HG03521 (cell line): ENCODE measurements around the gene CDH4.
"Not testable (repeated sequence)": the region's sequence is repeated elsewhere in the genome, so short reads cannot be mapped to it uniquely, and the experiment has no call there.

ENCODE experiments used
- ATAC-seq: cut with Tn5 transposase; IDR thresholded peaks from one replicate; pipeline ENCODE4 v1.9.1; 2021; ENCODE audit warnings: mild to moderate bottlenecking, moderate library complexity; ENCODE audit not compliant: unreplicated experiment

CDH4 gene

DNA sequence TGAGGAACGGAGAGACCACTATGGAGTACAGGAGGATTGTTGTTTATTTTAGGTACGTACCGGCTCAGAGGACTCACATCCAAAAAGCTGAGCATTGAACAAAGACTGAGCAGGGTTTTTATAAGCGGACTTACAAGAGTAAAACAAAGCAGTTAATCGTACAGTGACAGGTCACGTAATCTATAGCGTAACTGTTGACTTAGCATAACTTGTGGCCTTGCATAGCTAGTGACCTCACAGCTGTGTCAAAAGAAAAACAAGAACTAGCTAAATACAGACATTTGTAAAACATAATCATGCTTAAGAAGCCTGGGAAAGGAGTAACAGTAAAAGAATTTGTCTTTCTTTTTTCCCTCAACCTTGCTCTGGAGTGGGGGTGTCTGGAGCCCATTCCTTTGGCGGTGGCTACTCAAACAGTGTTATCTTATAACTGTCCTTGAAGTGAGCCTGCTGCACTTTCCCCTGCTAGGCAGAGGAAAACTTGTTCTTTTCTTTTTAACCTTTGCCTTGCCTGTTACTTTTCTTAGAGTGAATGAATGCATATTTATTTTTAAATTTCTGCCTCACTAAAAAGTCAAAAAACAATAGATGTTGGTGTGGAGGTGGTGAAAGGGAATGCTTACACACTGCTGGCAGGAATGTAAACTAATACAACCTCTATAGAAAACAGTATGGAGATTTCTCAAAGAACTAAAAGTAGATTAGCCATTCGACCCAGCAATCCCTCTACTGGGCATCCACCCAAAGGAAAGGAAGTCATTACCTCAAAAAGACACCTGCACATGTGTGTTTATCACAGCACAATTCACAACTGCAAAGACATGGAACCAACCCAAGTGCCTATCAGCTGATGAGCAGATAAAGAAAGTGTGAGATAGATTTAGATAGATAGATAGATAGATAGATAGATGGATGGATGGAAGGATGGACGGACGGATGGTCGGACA, 704.6 kb downstream of the CDH4 start:
- no peak for ATAC-seq

DNA sequence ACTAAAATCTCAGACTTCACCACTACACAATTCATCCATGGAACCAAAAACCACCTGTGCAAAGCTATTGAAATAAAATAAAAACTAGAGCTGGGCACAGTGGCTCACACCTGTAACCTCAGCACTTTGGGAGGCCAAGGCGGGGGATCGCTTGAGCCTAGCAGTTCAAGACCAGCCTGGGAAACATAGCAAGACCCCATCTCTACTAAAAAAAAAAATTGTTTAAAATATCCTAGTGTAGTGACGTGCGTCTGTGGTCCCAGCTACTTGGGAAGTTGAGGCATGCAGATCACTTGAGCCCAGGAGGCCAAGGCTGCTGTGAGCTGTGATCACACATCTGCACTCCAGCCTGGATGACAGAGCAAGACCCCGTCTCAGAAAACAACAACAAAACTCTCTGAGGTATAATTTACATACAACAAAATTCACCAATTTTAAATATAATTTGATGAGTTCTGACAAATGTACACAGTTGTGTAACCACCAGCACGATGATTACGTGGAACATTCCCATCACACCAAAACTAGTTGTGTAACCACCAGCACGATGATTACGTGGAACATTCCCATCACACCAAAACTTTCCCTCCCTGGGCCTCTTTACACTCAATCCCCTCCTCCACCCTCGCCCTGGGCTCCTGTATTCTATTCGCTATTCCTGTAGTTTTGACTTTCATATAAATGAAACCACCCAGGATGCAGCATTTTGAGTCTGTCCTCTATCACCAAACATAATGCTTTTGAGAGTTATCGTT, 706.1 kb downstream of the CDH4 start:
- no peak for ATAC-seq

DNA sequence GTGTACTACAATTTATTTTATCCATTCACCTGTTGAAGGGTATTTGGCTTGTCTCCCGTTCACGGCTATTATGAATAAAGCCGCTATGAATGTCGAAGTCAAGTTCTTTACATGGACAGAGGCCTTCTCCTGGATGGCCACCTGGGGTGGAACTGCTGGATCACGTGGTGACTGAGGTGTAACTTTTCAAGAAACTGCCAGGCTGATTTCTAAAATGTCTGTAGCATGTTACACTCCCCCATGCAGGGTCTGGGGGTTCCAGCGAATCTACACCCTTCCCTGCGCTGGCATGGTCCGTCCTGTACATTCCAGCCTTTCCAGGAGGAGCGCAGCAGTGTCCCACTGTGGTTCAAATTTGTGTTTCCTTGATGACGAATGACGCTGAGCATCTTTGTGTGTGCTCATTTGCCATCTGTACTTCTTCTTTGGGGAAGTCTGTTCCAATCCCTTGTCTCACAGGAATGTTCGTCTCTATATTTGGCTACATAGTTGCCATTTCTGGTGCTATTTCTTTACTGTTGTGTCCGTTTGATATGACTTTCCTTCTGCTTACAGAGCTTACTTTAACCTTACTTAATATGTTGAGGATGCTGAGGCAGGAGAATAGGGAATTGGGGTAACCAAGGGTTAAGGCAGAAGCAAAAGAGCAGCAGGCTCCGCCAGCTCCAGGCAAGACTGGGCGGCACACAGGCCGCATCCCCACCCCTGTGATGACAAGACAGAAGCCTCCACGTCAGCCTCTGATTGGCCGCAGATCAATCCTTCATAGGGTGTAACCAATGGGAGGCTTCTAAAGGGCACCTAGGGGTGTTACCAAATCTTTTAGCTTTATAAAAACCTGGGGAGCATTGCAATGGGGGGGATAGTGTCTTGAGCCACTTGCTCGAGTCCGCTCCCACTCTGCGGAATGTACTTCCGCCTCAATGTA, 707.0 kb downstream of the CDH4 start:
- ATAC-seq = no peak

DNA sequence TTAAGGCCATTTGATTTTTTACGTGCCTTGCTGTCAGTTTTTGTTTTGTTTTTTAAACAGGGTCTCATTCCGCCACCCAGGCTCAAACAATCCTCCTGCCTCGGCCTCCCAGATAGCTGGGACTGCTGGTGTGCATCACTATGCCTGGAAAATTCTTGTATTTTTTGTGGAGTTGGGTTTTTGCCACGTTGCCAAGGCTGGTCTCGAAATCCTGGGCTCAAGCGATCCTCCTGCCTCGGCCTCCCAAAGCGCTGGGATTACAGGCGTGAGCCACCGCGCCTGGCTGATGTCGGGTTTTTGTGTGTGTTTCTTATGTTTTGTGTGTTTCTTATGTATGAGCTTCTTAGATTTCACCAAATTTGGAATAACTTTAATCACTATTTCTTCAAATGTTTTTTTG, 708.8 kb downstream of the CDH4 start:
- no peak for ATAC-seq

DNA sequence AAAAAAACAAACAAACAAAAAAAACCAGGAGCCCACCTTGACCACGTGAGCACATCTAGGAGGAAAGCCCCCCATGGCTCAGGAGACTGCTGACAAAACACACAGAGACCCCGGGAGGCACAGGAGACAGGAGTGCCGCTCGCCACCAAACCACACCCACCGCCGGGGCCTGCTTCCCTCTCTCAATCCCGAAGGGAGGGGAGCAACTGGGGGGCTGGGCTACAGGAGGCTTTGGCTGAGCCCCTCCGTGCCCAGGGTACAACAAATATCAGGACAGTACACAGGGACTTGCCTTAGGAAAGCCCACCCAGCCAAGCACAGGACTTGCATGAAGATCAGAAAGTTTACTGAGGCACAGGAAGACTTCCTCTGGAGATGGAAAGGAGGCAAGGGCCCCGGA, 711.1 kb downstream of the CDH4 start:
- no peak for ATAC-seq

DNA sequence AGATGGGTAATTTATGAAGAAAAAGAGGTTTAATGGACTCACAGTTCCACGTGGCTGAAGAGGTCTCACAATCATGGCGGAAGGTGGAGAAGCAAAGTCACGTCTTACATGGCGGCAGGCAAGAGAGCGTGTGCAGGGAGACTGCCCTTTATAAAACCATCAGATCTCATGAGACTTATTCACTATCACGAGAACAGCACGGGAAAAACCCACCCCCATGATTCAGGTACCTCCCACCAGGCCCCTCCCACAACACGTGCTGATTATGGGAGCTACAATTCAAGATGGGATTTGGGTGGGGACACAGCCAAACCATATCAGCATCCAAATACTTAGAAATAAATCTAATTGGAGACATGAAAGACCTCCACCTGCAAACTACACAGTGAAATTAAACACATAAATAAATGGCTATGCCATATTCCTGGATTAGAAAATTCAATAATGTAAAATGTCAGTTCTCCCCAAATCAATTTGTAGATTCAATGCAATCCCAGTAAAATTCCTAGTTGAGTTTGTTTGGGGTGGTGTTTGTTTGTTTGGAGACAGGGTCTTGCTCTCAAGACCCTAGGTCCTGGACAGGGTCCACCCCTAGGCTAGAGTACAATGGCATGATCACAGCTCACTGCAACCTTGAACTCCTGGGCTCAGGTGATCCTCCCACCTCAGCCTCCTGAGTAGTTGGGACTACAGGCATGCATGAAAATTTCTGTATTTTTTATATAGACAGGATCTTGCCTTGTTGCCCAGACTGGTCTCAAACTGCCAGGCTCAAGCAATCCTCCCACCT, 712.0 kb downstream of the CDH4 start:
- no peak for ATAC-seq

DNA sequence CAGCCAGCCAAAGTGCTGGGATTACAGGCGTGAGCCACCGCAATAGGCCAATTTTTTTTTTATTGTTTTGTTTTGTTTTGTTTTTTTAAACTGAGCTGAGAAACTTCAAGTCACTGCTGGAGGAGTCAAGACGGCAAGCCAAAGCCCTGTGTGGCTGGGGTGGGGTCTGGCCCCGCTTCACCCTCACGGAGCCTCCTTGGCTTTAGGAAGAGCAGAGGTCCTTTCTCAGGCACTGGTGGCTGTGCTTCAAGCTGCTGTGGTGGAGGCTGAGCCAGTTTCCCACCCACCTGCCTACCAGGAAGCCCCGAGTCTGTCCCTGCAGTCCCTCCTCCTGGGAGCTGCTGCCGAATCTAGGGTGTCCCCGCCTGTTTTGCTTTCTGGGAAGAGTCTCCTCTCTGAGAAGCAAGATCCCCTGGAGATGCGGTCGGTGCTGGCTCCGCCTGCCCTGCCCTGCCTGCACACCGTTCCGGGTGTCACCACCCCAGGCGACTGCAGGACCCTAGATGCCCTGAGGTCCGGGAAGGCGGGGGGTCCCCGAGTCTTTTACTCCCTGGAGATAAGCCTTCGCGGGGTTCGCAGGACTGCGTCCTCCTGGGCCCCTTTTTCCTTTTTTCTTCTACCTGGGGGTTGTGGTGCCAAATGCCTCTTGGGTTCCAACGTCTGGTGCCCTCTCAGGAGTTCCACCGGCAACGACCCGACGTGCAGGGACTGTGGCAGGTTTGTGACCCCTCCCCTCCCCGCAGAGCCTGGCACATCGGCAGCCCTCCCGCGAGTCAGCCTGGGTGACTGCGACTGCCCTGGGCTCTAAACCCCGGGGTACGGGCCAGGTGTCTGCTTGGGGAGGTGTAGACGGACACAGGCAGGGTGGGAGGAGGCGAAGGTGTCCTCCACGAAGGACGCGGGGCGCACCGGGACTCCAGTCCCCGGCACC, 712.9 kb downstream of the CDH4 start:
- ATAC-seq = no peak

DNA sequence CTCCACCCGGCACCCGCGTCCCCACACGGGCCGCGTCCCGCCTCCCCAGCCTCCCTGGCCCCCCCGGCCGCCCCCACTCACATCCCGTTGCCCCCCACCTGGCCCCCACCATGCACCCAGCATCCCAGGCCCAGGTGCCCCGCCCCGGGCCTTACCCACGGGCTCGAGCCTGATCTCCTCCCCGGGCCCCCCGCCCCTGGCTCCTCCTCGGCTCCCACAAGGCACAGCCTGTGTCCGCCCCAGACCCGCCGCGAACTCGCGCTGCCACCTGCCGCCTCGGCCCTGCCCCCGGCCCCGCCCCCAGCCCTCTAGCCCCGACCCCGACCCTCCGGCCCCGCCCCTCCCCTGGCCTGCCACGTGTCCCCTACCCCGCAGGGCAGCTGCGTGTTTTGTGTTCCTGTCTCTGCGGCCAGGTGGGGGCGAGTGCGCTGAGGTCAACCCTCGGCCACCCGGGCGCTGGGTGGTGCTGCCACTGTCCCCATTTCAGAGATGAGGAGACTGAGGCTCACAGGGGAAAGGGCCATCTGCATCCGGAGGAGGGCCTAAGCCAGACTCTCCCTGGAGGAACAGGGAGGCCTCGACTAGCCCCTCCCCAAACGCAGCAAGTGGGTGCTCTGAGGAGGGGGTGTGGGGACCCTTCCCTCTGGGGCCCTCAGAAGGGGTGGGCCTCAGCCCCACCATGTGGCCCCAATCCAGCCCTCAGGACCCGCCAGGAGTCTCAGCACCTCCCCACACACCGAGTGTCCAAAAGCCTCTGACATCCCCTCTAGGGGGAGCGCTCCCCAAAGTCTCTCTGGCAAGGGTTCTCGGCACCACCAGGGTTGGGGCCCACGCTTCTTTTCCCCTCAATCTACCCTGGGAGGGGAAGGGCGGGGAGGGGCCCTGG, 713.8 kb downstream of the CDH4 start:
- ATAC-seq = no peak

DNA sequence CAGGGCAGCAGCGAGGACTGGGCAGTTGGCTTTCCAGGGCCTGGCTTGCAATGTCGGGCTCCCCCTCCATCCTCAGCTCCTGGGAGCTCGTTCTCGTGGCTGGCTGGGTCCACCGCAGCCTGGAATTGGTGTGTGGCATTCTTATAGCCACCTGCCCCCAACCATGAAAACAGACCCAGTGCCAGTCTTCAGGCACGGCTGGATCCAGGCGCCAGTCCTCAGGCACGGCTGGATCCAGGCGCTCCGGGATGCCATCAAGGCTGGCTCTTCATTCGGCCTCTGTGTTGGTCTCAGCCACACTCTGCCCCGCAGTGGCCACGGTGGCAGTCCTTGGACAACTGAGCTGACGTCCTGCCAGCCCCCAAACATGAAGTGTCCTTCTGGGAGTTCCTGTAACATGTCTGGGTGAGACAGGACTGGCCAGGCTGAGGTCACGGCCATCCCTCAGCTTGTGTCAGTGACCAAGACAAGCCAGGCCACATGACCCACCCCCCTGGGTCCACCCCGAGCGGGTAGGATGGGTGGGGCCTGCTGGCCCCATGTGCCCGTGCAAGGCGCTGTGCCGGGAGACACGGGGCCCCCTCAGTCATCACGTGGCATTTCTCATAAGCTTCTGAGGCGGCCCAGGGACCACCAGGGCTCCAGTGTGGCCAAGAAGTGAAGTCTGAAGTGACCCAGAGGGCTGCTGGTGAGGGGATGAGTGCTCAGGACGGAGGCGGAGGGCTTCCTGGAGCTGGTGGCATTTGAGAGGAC, 714.6 kb downstream of the CDH4 start:
- ATAC-seq = no peak

DNA sequence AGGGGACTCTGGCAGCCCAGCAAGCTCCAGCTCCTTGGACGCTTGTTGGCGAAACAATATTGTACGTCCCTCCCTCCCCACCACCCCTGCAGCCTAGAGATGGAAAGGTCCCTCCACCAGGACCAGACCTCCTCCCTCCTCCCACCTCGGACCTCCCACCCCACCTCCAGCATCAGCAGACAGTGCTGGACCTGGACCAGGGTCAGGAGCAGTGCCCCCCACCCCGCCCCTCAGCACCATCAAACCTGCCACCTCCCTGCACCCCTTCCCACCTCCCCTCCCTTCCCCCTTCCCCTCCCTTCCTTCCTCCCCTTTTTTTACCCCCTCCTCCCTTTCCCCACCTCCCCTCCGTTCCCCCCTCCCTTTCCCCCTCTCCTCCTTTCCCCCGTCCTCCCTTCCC, 715.2 kb downstream of the CDH4 start:
- ATAC-seq = no peak

DNA sequence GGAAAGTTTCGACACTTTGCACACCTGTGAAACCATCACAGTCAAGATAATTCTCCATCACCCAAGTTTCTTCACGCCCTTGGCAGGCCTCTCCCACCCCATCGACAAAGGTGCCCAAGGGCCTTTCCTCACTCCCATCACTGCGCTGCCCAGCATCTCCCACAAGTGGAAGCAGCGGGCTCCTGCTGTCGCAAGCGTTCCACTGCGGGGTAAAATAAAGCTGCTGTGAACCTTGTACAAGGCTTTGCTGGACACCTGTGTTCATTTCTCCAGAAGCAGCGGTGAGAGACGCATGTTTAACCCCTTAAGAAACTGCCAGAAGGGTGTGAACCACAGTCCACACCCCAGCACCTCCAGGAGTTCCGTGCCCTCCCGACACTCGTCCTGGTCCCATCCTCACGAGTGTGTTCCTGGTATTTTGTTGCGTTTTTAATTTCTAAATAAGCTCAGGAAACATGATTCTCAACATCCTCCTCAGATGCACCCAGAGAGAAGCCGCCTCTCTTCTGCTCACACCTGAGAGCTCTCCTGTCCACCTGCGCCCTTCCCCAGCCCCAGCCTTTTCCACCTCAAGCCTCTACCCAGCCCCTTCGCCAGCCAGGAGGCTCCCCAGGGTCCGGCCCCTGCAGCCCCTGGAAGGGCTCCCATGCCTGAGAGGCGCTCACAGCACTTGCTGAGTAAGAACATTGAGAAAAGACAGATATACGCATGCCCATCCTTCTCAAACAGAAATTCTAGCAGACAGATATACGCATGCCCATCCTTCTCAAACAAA, 716.2 kb downstream of the CDH4 start:
- no peak for ATAC-seq

DNA sequence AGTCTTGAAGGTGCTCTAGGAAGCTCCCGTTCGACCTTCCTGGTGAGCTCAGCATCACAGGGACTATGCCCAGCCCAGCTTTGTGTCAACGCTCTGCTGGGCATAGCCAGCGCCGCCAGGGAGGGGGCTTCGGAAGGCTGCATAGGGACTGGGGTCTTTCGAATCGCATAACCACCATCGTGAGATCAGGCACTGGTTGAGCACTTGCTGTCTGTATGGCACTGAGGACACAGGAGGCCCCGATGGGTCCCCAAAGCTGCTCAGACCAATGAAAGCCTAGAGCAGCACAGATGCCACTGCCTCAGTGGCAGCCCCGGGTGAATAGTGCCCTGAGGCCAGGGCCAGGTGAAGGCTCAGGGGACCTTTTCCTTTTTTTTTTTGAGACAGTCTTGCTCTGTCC, 716.9 kb downstream of the CDH4 start:
- no peak for ATAC-seq

DNA sequence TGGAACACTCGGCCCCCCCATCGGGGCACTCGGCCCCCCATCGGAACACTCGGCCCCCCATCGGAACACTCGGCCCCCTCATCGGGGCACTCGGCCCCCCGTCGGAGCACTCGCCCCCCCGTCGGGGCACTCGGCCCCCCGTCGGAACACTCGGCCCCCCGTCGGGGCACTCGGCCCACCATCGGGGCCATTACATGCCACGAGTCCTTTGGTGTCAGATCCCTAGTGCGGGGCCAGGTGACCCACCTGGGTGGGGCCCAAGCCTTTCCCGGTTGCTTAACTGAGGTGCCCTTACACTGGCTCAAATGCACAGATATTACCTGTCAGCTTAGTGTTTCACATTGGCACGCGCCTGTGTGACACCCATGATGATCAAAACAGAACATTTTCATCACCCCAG, 717.7 kb downstream of the CDH4 start:
- ATAC-seq = no peak

DNA sequence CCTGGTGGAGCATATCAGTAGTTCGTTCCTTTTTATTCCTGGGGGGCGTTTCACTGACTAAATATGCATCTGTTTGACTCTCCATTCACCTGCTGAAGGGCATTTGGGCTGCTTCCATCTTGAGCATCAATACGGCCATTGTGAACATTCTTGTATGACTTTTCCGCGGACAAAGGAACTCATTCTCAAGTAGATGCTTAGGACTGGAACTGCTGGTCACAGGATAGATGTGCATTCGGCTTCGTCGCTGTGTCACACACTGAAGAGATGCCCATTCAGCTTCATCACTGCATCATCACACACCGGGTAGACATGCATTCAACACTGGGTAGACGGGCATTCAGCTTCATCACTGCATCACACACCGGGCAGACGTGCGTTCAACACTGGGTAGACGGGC, 718.3 kb downstream of the CDH4 start:
- no peak for ATAC-seq

DNA sequence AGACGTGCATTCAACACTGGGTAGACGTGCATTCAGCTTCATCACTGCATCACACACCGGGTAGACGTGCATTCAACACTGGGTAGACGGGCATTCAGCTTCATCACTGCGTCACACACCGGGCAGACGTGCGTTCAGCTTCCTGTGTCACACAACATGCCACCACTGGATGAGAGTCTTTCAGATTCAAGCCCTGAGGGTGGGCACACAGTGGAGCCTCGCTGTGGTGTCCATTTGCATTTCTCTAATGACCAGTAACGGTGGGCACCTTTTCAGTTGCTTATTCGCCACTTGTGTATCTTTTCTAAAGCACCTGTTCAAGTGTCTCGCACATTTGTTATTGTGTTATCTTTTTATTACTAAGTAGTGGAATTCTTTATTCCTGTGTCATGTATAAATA, 719.5 kb downstream of the CDH4 start:
- ATAC-seq = not testable (repeated sequence)

DNA sequence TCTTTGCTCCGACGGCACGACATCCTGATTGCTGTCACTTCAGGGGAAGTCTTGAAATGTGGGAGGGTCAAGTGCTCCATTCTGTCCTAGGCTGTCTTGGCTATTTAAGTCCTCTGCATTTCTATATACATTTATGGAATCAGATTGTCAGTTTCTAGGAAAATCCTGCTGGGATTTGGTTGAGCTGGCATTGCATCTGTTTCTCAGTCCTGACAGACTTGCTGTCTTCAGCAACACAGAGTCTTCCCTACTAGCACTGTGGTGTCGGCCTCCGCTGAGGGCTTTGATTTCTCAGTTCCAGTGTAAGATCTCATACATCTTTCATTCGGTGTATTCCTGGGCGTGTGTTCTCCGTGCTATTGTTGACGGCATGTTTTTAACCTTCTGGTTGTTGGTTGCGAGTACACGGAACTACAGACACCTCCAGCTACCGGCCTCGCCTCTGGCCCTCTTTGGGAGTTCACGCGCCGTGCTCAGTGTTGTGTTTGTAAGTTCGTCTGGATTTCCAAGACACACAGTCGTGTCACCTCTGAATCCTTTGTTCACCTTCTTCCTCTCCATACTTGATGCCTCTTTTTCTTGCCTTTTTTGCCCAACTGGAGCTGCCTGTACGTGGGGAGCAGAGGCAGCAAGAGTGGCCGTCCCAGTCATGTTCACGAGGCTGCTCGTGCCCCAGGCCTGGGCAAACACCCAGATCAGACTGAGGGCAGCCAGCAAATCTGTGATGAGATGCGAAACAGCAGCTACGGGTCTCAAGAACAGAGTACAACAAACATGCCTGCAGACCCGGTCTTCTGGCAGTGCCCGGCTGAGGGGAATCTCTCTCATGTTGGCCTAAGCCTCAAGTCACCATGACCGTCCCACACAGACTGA, 720.8 kb downstream of the CDH4 start:
- ATAC-seq = no peak
